ENCODE results near the gene CHMP4B. TPM values are rescaled to one million over a fixed set of nuclear protein-coding genes. Genes with fewer than 3 reads are reported as not detected.

CHMP4B gene
- total RNA-seq, 4 donors from 2014 or later, result 62.1 to 95.8 (median 74.8) TPM

DNA sequence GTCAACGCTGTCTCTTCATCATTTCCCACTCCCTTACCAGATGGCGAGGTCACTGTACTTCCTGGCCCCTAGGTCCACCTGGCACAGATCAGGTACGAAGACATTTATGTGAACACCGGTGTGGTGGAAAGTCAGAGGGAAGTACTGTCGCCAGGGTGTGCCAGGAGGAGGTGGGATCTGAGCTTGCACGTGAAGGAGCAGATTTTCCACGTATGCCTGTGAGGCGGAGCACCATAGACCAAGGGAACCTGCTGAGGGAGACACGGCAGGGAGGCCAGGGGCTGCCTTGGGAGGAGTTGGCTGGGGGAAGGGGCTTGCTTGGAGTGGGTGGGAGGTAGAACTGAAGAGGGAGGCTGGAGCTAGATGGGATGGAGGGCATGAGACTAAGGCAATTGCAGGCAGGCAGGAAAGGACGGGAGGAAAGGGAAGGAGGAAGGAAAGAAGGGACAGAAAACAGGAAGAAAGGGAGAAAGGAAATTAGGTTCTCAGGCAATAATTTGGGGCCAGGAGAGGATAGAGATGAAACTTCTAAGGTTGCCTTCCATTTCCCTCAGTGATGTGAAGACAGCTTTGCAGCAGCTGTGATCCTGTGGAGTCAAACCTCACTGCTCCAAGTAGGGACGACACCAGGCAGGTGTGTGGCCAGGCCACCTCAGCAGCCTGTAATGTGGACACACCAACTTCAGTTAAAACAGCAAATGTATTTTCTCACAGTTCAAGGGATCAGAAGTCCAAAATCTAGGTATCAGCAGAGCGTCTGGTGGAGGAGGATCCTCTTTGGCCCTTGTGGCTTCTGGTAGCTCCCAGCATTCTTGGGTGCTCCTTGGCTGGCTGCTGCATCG lies 46.8 kb downstream of the CHMP4B start:
- WGBS, result 79% methylated on average over 13 of the region's 13 CpGs

DNA sequence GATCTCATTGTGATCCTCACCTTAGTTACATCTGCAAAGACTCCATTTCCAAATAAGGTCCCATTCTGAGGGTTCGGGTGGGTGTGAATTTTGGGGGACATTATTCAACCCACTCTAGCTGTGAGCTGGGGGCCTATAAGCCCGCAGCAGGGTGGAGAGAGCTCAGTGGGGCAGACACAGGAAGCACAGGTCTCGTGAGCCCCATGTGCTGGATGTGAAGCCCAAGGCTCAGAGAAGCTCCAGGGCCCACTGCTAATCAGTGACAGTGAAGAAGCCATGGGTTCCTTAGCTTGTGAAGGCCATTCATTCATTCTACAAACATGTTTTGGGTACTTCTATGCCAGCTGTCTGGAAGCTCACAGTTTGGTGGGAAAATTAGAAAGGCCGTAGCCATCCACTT lies 47.5 kb downstream of the CHMP4B start:
- WGBS, result 93% methylated on average over 4 of the region's 4 CpGs
- H3K9me3 ChIP-seq, result no peaks in the 10 kb centered on the region
- no peak for DNase-seq (ENCODE audit: low spot score in 2 of 2)
- H3K27ac ChIP-seq, result no peak overlapping the region
- H3K4me3 ChIP-seq, result no peak overlapping the region
- H3K27me3 ChIP-seq, result no peaks in the 10 kb centered on the region
- H3K36me3 ChIP-seq, result peaks cover 40% of the 10 kb centered on the region
- H3K4me1 ChIP-seq, result peaks cover 3% of the 10 kb centered on the region
- TF ChIP-seq, protein P1, sequence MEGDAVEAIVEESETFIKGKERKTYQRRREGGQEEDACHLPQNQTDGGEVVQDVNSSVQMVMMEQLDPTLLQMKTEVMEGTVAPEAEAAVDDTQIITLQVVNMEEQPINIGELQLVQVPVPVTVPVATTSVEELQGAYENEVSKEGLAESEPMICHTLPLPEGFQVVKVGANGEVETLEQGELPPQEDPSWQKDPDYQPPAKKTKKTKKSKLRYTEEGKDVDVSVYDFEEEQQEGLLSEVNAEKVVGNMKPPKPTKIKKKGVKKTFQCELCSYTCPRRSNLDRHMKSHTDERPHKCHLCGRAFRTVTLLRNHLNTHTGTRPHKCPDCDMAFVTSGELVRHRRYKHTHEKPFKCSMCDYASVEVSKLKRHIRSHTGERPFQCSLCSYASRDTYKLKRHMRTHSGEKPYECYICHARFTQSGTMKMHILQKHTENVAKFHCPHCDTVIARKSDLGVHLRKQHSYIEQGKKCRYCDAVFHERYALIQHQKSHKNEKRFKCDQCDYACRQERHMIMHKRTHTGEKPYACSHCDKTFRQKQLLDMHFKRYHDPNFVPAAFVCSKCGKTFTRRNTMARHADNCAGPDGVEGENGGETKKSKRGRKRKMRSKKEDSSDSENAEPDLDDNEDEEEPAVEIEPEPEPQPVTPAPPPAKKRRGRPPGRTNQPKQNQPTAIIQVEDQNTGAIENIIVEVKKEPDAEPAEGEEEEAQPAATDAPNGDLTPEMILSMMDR (IDR thresholded peaks at IDR 0.05), result no peak
- TF ChIP-seq POLR2A (IDR thresholded peaks at IDR 0.05) (no peak), EP300 (IDR thresholded peaks at IDR 0.05) (no peak), POLR2AphosphoS5 (IDR thresholded peaks at IDR 0.05) (no peak)

More for the DNA sequence above, 46.8 kb downstream of the CHMP4B start:
- DNase-seq (ENCODE audit: low spot score in 2 of 2), result no peak
- Histone ChIP-seq H3K27me3 (no peaks in the 10 kb centered on the region), H3K4me1 (peaks cover 3% of the 10 kb centered on the region), H3K27ac (no peak overlapping the region), H3K4me3 (no peak overlapping the region), H3K36me3 (peaks cover 48% of the 10 kb centered on the region), H3K9me3 (no peaks in the 10 kb centered on the region)
- TF ChIP-seq, protein P1 (IDR thresholded peaks at IDR 0.05), result no peak
- no peak for TF ChIP-seq POLR2AphosphoS5 (IDR thresholded peaks at IDR 0.05)
- no peak for TF ChIP-seq POLR2A (IDR thresholded peaks at IDR 0.05)
- TF ChIP-seq EP300 (IDR thresholded peaks at IDR 0.05), result no peak

DNA sequence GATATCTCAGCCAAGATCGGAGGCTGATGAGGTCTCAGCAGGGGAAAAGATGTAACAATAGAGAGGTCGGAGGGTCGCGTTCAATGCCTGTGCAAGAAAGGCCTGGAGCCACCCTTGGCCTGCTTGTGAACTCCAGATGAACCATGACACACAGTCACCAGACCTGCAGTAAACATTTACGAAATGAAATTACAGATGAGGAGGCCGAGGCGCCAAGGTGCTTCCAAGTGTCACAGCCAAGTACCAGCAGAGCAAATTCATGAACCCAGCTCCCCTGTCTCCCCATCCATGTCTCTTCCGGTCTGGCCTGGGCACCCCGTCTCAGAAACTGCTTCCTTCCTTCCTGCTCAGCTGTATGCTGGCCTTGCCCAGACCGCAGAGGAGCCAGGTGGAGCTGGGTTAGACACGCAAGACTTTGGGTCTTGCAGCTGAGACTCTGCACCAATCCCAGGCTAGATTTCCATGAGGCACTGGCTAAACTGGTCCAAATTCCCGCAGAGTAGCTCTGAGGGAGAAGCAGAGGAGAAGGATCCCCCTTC lies 48.1 kb downstream of the CHMP4B start:
- Histone ChIP-seq H3K4me3 (no peak overlapping the region), H3K4me1 (peaks cover 3% of the 10 kb centered on the region), H3K27me3 (no peaks in the 10 kb centered on the region), H3K9me3 (no peaks in the 10 kb centered on the region), H3K36me3 (peaks cover 35% of the 10 kb centered on the region), H3K27ac (no peak overlapping the region)
- no peak for TF ChIP-seq POLR2A (IDR thresholded peaks at IDR 0.05)
- TF ChIP-seq, protein P1 (IDR thresholded peaks at IDR 0.05), result no peak
- TF ChIP-seq EP300 (IDR thresholded peaks at IDR 0.05), result no peak
- no peak for TF ChIP-seq POLR2AphosphoS5 (IDR thresholded peaks at IDR 0.05)
- WGBS, result 72% methylated on average over 11 of the region's 12 CpGs
- no peak for DNase-seq (ENCODE audit: low spot score in 2 of 2)

DNA sequence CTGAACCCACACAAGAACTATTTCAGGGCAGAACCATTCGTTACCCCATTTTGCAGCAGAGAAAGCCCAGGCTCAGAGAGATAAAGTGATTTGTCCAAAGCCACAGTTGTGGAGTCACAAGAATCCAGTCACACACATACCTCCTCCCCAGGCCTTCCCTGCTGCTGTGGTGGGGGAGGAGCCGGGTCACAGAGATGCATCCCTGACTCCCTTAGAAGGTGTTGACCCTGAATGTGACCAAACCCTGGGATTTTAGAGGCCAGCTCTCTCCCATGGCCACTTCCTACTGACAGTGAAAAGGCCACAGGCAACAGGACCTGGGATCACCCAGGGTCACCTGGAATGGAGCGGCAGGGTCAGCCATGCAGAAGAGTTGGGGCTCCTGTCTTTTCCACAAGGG lies 48.6 kb downstream of the CHMP4B start:
- no peak overlapping the region for H3K27ac ChIP-seq

DNA sequence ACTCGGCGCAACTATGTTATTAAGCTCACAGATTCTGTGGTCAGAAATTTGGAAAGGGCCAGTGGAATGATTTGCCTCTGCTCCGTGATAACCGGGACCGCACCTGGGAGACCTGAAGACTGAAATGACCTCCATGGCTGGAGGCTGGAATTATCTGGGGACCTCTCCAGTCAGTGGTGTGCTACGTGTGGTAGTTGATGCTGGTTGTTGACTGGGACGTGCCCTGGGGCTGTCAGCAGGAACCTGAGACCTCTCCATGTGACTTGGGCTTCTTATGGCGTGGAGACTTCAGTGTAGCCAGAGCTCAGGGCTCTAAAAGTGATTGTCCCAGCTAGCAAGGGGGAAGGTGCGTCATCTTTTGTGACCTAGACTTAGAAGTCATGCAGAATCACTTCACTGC lies 50.3 kb downstream of the CHMP4B start:
- Histone ChIP-seq H3K4me1 (peaks cover 3% of the 10 kb centered on the region), H3K36me3 (peaks cover 13% of the 10 kb centered on the region), H3K27me3 (no peaks in the 10 kb centered on the region), H3K9me3 (no peaks in the 10 kb centered on the region), H3K4me3 (no peak overlapping the region), H3K27ac (no peak overlapping the region)
- DNase-seq (ENCODE audit: low spot score in 2 of 2), result no peak
- TF ChIP-seq, protein P1 (IDR thresholded peaks at IDR 0.05), result no peak
- TF ChIP-seq POLR2A (IDR thresholded peaks at IDR 0.05), result no peak
- no peak for TF ChIP-seq POLR2AphosphoS5 (IDR thresholded peaks at IDR 0.05)
- no peak for TF ChIP-seq EP300 (IDR thresholded peaks at IDR 0.05)
- 85% methylated on average over 9 of the region's 9 CpGs for WGBS

More for the DNA sequence above, 48.6 kb downstream of the CHMP4B start:
- Histone ChIP-seq H3K4me3 (no peak overlapping the region), H3K9me3 (no peaks in the 10 kb centered on the region), H3K27me3 (no peaks in the 10 kb centered on the region), H3K36me3 (peaks cover 30% of the 10 kb centered on the region), H3K4me1 (peaks cover 3% of the 10 kb centered on the region)
- no peak for DNase-seq (ENCODE audit: low spot score in 2 of 2)
- 77% methylated on average over 2 of the region's 3 CpGs for WGBS
- TF ChIP-seq POLR2AphosphoS5 (IDR thresholded peaks at IDR 0.05) (no peak), POLR2A (IDR thresholded peaks at IDR 0.05) (no peak), EP300 (IDR thresholded peaks at IDR 0.05) (no peak)
- TF ChIP-seq, protein P1 (IDR thresholded peaks at IDR 0.05), result no peak
